Myocyte (in vitro differentiated cells): ENCODE measurements around the gene MAD2L2. TPM values are rescaled to one million over a fixed set of nuclear protein-coding genes. Genes with fewer than 3 reads are reported as not detected.

Experiments
- DNase-seq: peaks from one replicate; pipeline ENCODE4 v3.0.0-alpha.2; 2012; ENCODE audit warnings: low read depth
- polyA plus RNA-seq: library from polyadenylated mRNA; unstranded; fragments of >200 nt; gene quantifications from one replicate; pipeline ENCODE4 v1.2.1, GENCODE V29; 2012; ENCODE audit warnings: missing spikeins
- total RNA-seq: library from RNA; depleted of rRNA; stranded (reverse); fragments of >200 nt; gene quantifications from 2 replicates; pipeline ENCODE4 v1.2.3, GENCODE V29; 2014

MAD2L2 gene
- 52.8 and 53.3 TPM in 2 replicates for total RNA-seq
- polyA plus RNA-seq = 39.6 TPM

- peak; percentile 89 for DNase-seq
These were observed at the start of gene MAD2L2 for GRCh38 chr1:11681071-11681771. TSS of gene MAD2L2 (minus strand) at chr1:11681148. CDS start at chr1:11680601, 547 bp downstream.

- no peak for DNase-seq
These were observed 49.5 kb upstream of the MAD2L2 start for GRCh38 chr1:11730429-11730891.

- DNase-seq = no peak
These were observed 48.8 kb upstream of the MAD2L2 start for GRCh38 chr1:11729498-11730428.

- no peak for DNase-seq
These were observed 48.2 kb upstream of the MAD2L2 start for GRCh38 chr1:11729155-11729497.

- no peak for DNase-seq
These were observed 47.3 kb upstream of the MAD2L2 start for GRCh38 chr1:11728126-11728806.

GRCh38 chr1:11727119-11727518, 46.2 kb upstream of the MAD2L2 start:
- no peak for DNase-seq

- DNase-seq = no peak
These were observed 44.7 kb upstream of the MAD2L2 start for GRCh38 chr1:11725616-11726015.

- DNase-seq = no peak
These were observed 41.6 kb upstream of the MAD2L2 start for GRCh38 chr1:11722538-11722937.

GRCh38 chr1:11721311-11721710, 40.4 kb upstream of the MAD2L2 start:
- no peak for DNase-seq

- no peak for DNase-seq
These were observed 39.6 kb upstream of the MAD2L2 start for GRCh38 chr1:11720525-11720924.

- no peak for DNase-seq
These were observed 39.1 kb upstream of the MAD2L2 start for GRCh38 chr1:11720033-11720376.

- DNase-seq = peak; percentile 70
These were observed 38.5 kb upstream of the MAD2L2 start for GRCh38 chr1:11719313-11720032.

GRCh38 chr1:11714831-11715575, 34.1 kb upstream of the MAD2L2 start:
- DNase-seq = no peak

- no peak for DNase-seq
These were observed 32.1 kb upstream of the MAD2L2 start for GRCh38 chr1:11713095-11713494.

- DNase-seq = no peak
These were observed 31.3 kb upstream of the MAD2L2 start for GRCh38 chr1:11712285-11712684.

GRCh38 chr1:11711490-11711889, 30.5 kb upstream of the MAD2L2 start:
- DNase-seq = no peak

GRCh38 chr1:11708554-11709350, 27.8 kb upstream of the MAD2L2 start:
- DNase-seq = peak; percentile 47

GRCh38 chr1:11707621-11708276, 26.8 kb upstream of the MAD2L2 start:
- DNase-seq = peak; percentile 83

GRCh38 chr1:11706292-11706691, 25.3 kb upstream of the MAD2L2 start:
- no peak for DNase-seq
